Nephron (organoid): ENCODE measurements around the gene KLC4.

Source experiments
- H3K27ac Mint-ChIP-seq, 3 experiments: 2 replicates each; pipeline ENCODE4 v1.8.0; 2020; ENCODE audit warnings: mixed read lengths in 3 of 3, mild to moderate bottlenecking in 2 of 3, moderate library complexity in 1 of 3
- H3K27me3 Mint-ChIP-seq: 2 replicates; pipeline ENCODE4 v1.8.0; 2021; ENCODE audit warnings: low read depth, mild to moderate bottlenecking, moderate library complexity, mixed read lengths
- H3K36me3 Mint-ChIP-seq: 2 replicates; pipeline ENCODE4 v1.8.0; 2020; ENCODE audit warnings: low read depth, mixed read lengths
- H3K4me1 Mint-ChIP-seq: 2 replicates; pipeline ENCODE4 v1.8.0; 2020; ENCODE audit warnings: mixed read lengths
- H3K4me3 Mint-ChIP-seq, 3 experiments: 2 replicates each; pipeline ENCODE4 v1.8.0; 2020; ENCODE audit warnings: mild to moderate bottlenecking in 3 of 3, mixed read lengths in 3 of 3, moderate library complexity in 2 of 3
- H3K9me3 Mint-ChIP-seq: 2 replicates; pipeline ENCODE4 v1.8.0; 2020; ENCODE audit warnings: mixed read lengths
- CTCF ChIP-seq, 3 experiments: fragments of 200-600 bp; sonication (generic); IDR thresholded peaks; one replicate each; pipeline ENCODE4 v1.5.0; 2021; ENCODE audit warnings: antibody characterized with exemption in 3 of 3; ENCODE audit not compliant: unreplicated experiment in 3 of 3

The KLC4 gene

GRCh38 chr6:43020847-43021246, 38.6 kb upstream of the KLC4 start:
- peaks cover 46% of the 10 kb centered on the region for H3K36me3 Mint-ChIP-seq

GRCh38 chr6:43021270-43022047, 38.0 kb upstream of the KLC4 start, which contains the start of gene RRP36:
Gene RRP36, plus strand, starts transcription at chr6:43021623. Its CDS starts 32 bp downstream, at chr6:43021655.
- no peak for TF ChIP-seq CTCF (IDR thresholded peaks at IDR 0.05; ENCODE audit: unreplicated experiment in 3 of 3)
- Mint-ChIP-seq H3K9me3 (no peaks in the 10 kb centered on the region), H3K4me3 (peak within 1 kb of the TSS; percentile 97 to 100 (median 98)), H3K27ac (peak within 1 kb of the TSS; percentile 93 to 99 (median 96)), H3K36me3 (peaks cover 52% of the 10 kb centered on the region), H3K27me3 (peaks cover 3% of the 10 kb centered on the region), H3K4me1 (peaks cover 34% of the 10 kb centered on the region)

More at GRCh38 chr6:43020847-43021246, 38.6 kb upstream of the KLC4 start:
- Mint-ChIP-seq H3K27ac (peak overlapping the region; percentile 93 to 97 (median 96)), H3K9me3 (no peaks in the 10 kb centered on the region), H3K4me1 (peaks cover 40% of the 10 kb centered on the region), H3K4me3 (peak overlapping the region; percentile 86 to 98 (median 97)), H3K27me3 (peaks cover 3% of the 10 kb centered on the region)
- no peak for TF ChIP-seq CTCF (IDR thresholded peaks at IDR 0.05; ENCODE audit: unreplicated experiment in 3 of 3)

GRCh38 chr6:43024436-43024835, 35.0 kb upstream of the KLC4 start:
- Mint-ChIP-seq H3K36me3 (peaks cover 58% of the 10 kb centered on the region), H3K4me3 (peak overlapping the region; percentile 8 to 63 (median 43)), H3K4me1 (peaks cover 10% of the 10 kb centered on the region), H3K9me3 (no peaks in the 10 kb centered on the region), H3K27me3 (no peaks in the 10 kb centered on the region), H3K27ac (peak overlapping the region in 2 of 3 experiments; percentile 6 to 18)
- no peak for TF ChIP-seq CTCF (IDR thresholded peaks at IDR 0.05; ENCODE audit: unreplicated experiment in 3 of 3)

GRCh38 chr6:43026365-43026764, 33.1 kb upstream of the KLC4 start:
- Mint-ChIP-seq H3K36me3 (peaks cover 60% of the 10 kb centered on the region), H3K27me3 (no peaks in the 10 kb centered on the region), H3K4me1 (no peaks in the 10 kb centered on the region), H3K9me3 (no peaks in the 10 kb centered on the region), H3K27ac (no peak overlapping the region), H3K4me3 (peak overlapping the region in 1 of 3 experiments; percentile 10)
- TF ChIP-seq CTCF (IDR thresholded peaks at IDR 0.05; ENCODE audit: unreplicated experiment in 3 of 3) = no peak

GRCh38 chr6:43029120-43029519, 30.3 kb upstream of the KLC4 start:
- H3K4me3 Mint-ChIP-seq = no peak overlapping the region
- H3K27me3 Mint-ChIP-seq = no peaks in the 10 kb centered on the region
- H3K27ac Mint-ChIP-seq = no peak overlapping the region
- TF ChIP-seq CTCF (IDR thresholded peaks at IDR 0.05; ENCODE audit: unreplicated experiment in 3 of 3) = no peak
- H3K36me3 Mint-ChIP-seq = peaks cover 78% of the 10 kb centered on the region
- no peaks in the 10 kb centered on the region for H3K4me1 Mint-ChIP-seq
- no peaks in the 10 kb centered on the region for H3K9me3 Mint-ChIP-seq

GRCh38 chr6:43032326-43032725, 27.1 kb upstream of the KLC4 start:
- no peaks in the 10 kb centered on the region for H3K4me1 Mint-ChIP-seq
- H3K27ac Mint-ChIP-seq = no peak overlapping the region
- peaks cover 76% of the 10 kb centered on the region for H3K36me3 Mint-ChIP-seq
- no peaks in the 10 kb centered on the region for H3K9me3 Mint-ChIP-seq
- TF ChIP-seq CTCF (IDR thresholded peaks at IDR 0.05; ENCODE audit: unreplicated experiment in 3 of 3) = no peak
- H3K27me3 Mint-ChIP-seq = no peaks in the 10 kb centered on the region
- H3K4me3 Mint-ChIP-seq = no peak overlapping the region
